Duodenal mucosa (tissue), 2 donors: Measurements from ENCODE around the gene CDK6.

ENCODE experiments used
- H3K27ac ChIP-seq: one replicate; pipeline ENCODE4 v1.7.0; 2013; ENCODE audit warnings: low read depth, low read length
- H3K27me3 ChIP-seq, 2 donors: one replicate each; pipeline ENCODE4 v1.7.0; 2013; ENCODE audit warnings: low read length in 2 of 2, control low read depth in 1 of 2; ENCODE audit not compliant: insufficient read depth in 2 of 2, control insufficient read depth in 1 of 2
- H3K36me3 ChIP-seq, 2 donors: one replicate each; pipeline ENCODE4 v1.7.0; 2013; ENCODE audit warnings: low read length in 2 of 2, control low read depth in 1 of 2; ENCODE audit not compliant: insufficient read depth in 2 of 2, control insufficient read depth in 1 of 2
- H3K4me1 ChIP-seq, 2 donors: one replicate each; pipeline ENCODE4 v1.7.0; 2013; ENCODE audit warnings: low read length in 2 of 2, control low read depth in 1 of 2; ENCODE audit not compliant: insufficient read depth in 2 of 2, control insufficient read depth in 1 of 2
- H3K4me3 ChIP-seq, 2 donors: one replicate each; pipeline ENCODE4 v1.7.0; 2013; ENCODE audit warnings: low read length in 2 of 2, low read depth in 1 of 2
- H3K9ac ChIP-seq, 2 donors: one replicate each; pipeline ENCODE4 v1.7.0; 2013; ENCODE audit warnings: low read length in 2 of 2, low read depth in 1 of 2
- H3K9me3 ChIP-seq, 2 donors: one replicate each; pipeline ENCODE4 v1.7.0; 2013; ENCODE audit warnings: low read length in 2 of 2, control low read depth in 1 of 2; ENCODE audit not compliant: control insufficient read depth in 1 of 2

CDK6 gene

GRCh38 chr7:92848851-92849250 lies 12.5 kb upstream of the CDK6 start:
- no peak overlapping the region for H3K9ac ChIP-seq
- no peaks in the 10 kb centered on the region for H3K36me3 ChIP-seq
- no peak overlapping the region for H3K27ac ChIP-seq
- peak overlapping the region; percentile 9 to 33 for H3K4me3 ChIP-seq
- no peaks in the 10 kb centered on the region for H3K27me3 ChIP-seq
- H3K4me1 ChIP-seq = peaks cover 0 to 9% of the 10 kb centered on the region in 2 donors
- no peaks in the 10 kb centered on the region for H3K9me3 ChIP-seq

GRCh38 chr7:92848441-92848840 lies 12.1 kb upstream of the CDK6 start:
- no peak overlapping the region for H3K9ac ChIP-seq
- H3K9me3 ChIP-seq = no peaks in the 10 kb centered on the region

GRCh38 chr7:92847305-92847704 lies 10.9 kb upstream of the CDK6 start:
- H3K27ac ChIP-seq = no peak overlapping the region
- no peak overlapping the region for H3K4me3 ChIP-seq
- H3K27me3 ChIP-seq = no peaks in the 10 kb centered on the region
- H3K4me1 ChIP-seq = no peaks in the 10 kb centered on the region
- H3K9ac ChIP-seq = no peak overlapping the region
- H3K9me3 ChIP-seq = no peaks in the 10 kb centered on the region
- no peaks in the 10 kb centered on the region for H3K36me3 ChIP-seq

More at GRCh38 chr7:92848441-92848840, 12.1 kb upstream of the CDK6 start:
- peak overlapping the region in 1 of 2 donors; percentile 33 for H3K4me3 ChIP-seq
- no peak overlapping the region for H3K27ac ChIP-seq
- H3K36me3 ChIP-seq = no peaks in the 10 kb centered on the region
- no peaks in the 10 kb centered on the region for H3K27me3 ChIP-seq
- peaks cover 0 to 6% of the 10 kb centered on the region in 2 donors for H3K4me1 ChIP-seq

- Histone ChIP-seq H3K27me3 (no peaks in the 10 kb centered on the region), H3K27ac (no peak overlapping the region), H3K9me3 (no peaks in the 10 kb centered on the region), H3K36me3 (no peaks in the 10 kb centered on the region), H3K9ac (no peak overlapping the region), H3K4me3 (no peak overlapping the region), H3K4me1 (no peaks in the 10 kb centered on the region)
These were observed 9.4 kb upstream of the CDK6 start for GRCh38 chr7:92845736-92846135.

- H3K9me3 ChIP-seq = no peaks in the 10 kb centered on the region
- H3K4me3 ChIP-seq = no peak overlapping the region
- H3K36me3 ChIP-seq = no peaks in the 10 kb centered on the region
- H3K27ac ChIP-seq = no peak overlapping the region
- no peaks in the 10 kb centered on the region for H3K27me3 ChIP-seq
- H3K4me1 ChIP-seq = no peaks in the 10 kb centered on the region
- H3K9ac ChIP-seq = no peak overlapping the region
These were observed 7.4 kb upstream of the CDK6 start for GRCh38 chr7:92843781-92844180.

- Histone ChIP-seq H3K27me3 (no peaks in the 10 kb centered on the region), H3K9me3 (no peaks in the 10 kb centered on the region), H3K27ac (no peak overlapping the region), H3K4me1 (no peaks in the 10 kb centered on the region), H3K4me3 (no peak overlapping the region), H3K36me3 (no peaks in the 10 kb centered on the region), H3K9ac (no peak overlapping the region)
These were observed 6.8 kb upstream of the CDK6 start for GRCh38 chr7:92843034-92843760.

- Histone ChIP-seq H3K27ac (no peak overlapping the region), H3K4me1 (no peaks in the 10 kb centered on the region), H3K9ac (no peak overlapping the region), H3K9me3 (no peaks in the 10 kb centered on the region), H3K27me3 (no peaks in the 10 kb centered on the region), H3K36me3 (no peaks in the 10 kb centered on the region), H3K4me3 (no peak overlapping the region)
These were observed 4.8 kb upstream of the CDK6 start for GRCh38 chr7:92841192-92841591.

- no peaks in the 10 kb centered on the region for H3K9me3 ChIP-seq
These were observed 3.9 kb upstream of the CDK6 start for GRCh38 chr7:92840316-92840715.

GRCh38 chr7:92839901-92840300 lies 3.5 kb upstream of the CDK6 start:
- no peaks in the 10 kb centered on the region for H3K4me1 ChIP-seq
- H3K27me3 ChIP-seq = no peaks in the 10 kb centered on the region
- no peak overlapping the region for H3K4me3 ChIP-seq
- no peak overlapping the region for H3K27ac ChIP-seq
- H3K9me3 ChIP-seq = no peaks in the 10 kb centered on the region
- H3K9ac ChIP-seq = no peak overlapping the region
- no peaks in the 10 kb centered on the region for H3K36me3 ChIP-seq

More at GRCh38 chr7:92840316-92840715, 3.9 kb upstream of the CDK6 start:
- Histone ChIP-seq H3K27me3 (no peaks in the 10 kb centered on the region), H3K4me3 (no peak overlapping the region), H3K27ac (no peak overlapping the region), H3K36me3 (no peaks in the 10 kb centered on the region), H3K4me1 (no peaks in the 10 kb centered on the region), H3K9ac (no peak overlapping the region)

- Histone ChIP-seq H3K27me3 (no peaks in the 10 kb centered on the region), H3K4me1 (no peaks in the 10 kb centered on the region), H3K9me3 (no peaks in the 10 kb centered on the region), H3K9ac (no peak overlapping the region), H3K4me3 (no peak overlapping the region), H3K27ac (no peak overlapping the region), H3K36me3 (no peaks in the 10 kb centered on the region)
These were observed 2.6 kb upstream of the CDK6 start for GRCh38 chr7:92838934-92839333.
